Measurements from ENCODE around the gene GPS1.

- TF ChIP-seq, protein P1, sequence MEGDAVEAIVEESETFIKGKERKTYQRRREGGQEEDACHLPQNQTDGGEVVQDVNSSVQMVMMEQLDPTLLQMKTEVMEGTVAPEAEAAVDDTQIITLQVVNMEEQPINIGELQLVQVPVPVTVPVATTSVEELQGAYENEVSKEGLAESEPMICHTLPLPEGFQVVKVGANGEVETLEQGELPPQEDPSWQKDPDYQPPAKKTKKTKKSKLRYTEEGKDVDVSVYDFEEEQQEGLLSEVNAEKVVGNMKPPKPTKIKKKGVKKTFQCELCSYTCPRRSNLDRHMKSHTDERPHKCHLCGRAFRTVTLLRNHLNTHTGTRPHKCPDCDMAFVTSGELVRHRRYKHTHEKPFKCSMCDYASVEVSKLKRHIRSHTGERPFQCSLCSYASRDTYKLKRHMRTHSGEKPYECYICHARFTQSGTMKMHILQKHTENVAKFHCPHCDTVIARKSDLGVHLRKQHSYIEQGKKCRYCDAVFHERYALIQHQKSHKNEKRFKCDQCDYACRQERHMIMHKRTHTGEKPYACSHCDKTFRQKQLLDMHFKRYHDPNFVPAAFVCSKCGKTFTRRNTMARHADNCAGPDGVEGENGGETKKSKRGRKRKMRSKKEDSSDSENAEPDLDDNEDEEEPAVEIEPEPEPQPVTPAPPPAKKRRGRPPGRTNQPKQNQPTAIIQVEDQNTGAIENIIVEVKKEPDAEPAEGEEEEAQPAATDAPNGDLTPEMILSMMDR (IDR thresholded peaks at IDR 0.05; ENCODE audit: insufficient read depth, low read length, poor library complexity, severe bottlenecking): no peak
- TF ChIP-seq EZH2phosphoT487 (conservative IDR thresholded peaks at IDR 0.05; ENCODE audit: low read length): no peak
Measured at GRCh38 chr17:82035488-82035887, 16.2 kb upstream of the GPS1 start.
